IPS-20b (cell line): ENCODE results near the gene TUBB.
"Not testable (repeated sequence)": the region's sequence is repeated elsewhere in the genome, so short reads cannot be mapped to it uniquely, and the experiment has no call there.

ENCODE experiments used
- H3K27ac ChIP-seq: one replicate; pipeline ENCODE4 v1.5.1; 2013; ENCODE audit warnings: low read length
- H3K27me3 ChIP-seq: 2 replicates; pipeline ENCODE4 v1.6.1; 2013; ENCODE audit warnings: mild to moderate bottlenecking, low read length, inconsistent platforms; ENCODE audit not compliant: insufficient read depth
- H3K36me3 ChIP-seq: 2 replicates; pipeline ENCODE4 v1.6.1; 2013; ENCODE audit warnings: low read depth, mild to moderate bottlenecking, inconsistent platforms, low read length, moderate library complexity; ENCODE audit not compliant: insufficient read depth
- H3K4me1 ChIP-seq: 2 replicates; pipeline ENCODE4 v1.6.1; 2013; ENCODE audit warnings: mild to moderate bottlenecking, control low read depth, inconsistent platforms, low read length, moderate library complexity; ENCODE audit not compliant: insufficient read depth
- H3K4me3 ChIP-seq: 2 replicates; pipeline ENCODE4 v1.5.1; 2013; ENCODE audit warnings: mild to moderate bottlenecking, low read length, inconsistent platforms
- H3K9ac ChIP-seq: 2 replicates; pipeline ENCODE4 v1.6.1; 2013; ENCODE audit warnings: low read depth, mild to moderate bottlenecking, inconsistent platforms, low read length, moderate library complexity
- H3K9me3 ChIP-seq: 2 replicates; pipeline ENCODE4 v1.6.1; 2013; ENCODE audit warnings: mild to moderate bottlenecking, low read depth, low read length, inconsistent platforms; ENCODE audit not compliant: insufficient read depth

TUBB gene

DNA sequence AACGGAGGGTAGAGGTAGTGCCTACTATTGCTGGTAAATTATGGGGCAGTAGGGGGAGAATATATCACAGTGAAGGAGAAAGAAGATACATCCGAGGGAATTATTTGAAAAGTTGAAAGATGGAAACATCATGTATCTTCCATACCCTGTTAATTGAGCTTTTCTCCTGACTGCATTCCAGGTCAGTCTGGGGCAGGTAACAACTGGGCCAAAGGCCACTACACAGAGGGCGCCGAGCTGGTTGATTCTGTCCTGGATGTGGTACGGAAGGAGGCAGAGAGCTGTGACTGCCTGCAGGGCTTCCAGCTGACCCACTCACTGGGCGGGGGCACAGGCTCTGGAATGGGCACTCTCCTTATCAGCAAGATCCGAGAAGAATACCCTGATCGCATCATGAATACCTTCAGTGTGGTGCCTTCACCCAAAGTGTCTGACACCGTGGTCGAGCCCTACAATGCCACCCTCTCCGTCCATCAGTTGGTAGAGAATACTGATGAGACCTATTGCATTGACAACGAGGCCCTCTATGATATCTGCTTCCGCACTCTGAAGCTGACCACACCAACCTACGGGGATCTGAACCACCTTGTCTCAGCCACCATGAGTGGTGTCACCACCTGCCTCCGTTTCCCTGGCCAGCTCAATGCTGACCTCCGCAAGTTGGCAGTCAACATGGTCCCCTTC lies 3.1 kb downstream of the TUBB start:
- H3K9me3 ChIP-seq, H3K27me3 ChIP-seq, H3K27ac ChIP-seq, H3K4me1 ChIP-seq: not testable (repeated sequence)
- peak overlapping the region; percentile 98; the same call in 1 of the 2 replicates for H3K4me3 ChIP-seq
- H3K36me3 ChIP-seq = peaks cover 62% of the 10 kb centered on the region
- H3K9ac ChIP-seq = peak overlapping the region; percentile 10; the same call in 1 of the 2 replicates

DNA sequence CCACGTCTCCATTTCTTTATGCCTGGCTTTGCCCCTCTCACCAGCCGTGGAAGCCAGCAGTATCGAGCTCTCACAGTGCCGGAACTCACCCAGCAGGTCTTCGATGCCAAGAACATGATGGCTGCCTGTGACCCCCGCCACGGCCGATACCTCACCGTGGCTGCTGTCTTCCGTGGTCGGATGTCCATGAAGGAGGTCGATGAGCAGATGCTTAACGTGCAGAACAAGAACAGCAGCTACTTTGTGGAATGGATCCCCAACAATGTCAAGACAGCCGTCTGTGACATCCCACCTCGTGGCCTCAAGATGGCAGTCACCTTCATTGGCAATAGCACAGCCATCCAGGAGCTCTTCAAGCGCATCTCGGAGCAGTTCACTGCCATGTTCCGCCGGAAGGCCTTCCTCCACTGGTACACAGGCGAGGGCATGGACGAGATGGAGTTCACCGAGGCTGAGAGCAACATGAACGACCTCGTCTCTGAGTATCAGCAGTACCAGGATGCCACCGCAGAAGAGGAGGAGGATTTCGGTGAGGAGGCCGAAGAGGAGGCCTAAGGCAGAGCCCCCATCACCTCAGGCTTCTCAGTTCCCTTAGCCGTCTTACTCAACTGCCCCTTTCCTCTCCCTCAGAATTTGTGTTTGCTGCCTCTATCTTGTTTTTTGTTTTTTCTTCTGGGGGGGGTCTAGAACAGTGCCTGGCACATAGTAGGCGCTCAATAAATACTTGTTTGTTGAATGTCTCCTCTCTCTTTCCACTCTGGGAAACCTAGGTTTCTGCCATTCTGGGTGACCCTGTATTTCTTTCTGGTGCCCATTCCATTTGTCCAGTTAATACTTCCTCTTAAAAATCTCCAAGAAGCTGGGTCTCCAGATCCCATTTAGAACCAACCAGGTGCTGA lies 3.9 kb downstream of the TUBB start:
- not testable (repeated sequence) for H3K9ac ChIP-seq, H3K27ac ChIP-seq, H3K4me3 ChIP-seq, H3K27me3 ChIP-seq, H3K9me3 ChIP-seq, H3K4me1 ChIP-seq
- peaks cover 62% of the 10 kb centered on the region for H3K36me3 ChIP-seq

DNA sequence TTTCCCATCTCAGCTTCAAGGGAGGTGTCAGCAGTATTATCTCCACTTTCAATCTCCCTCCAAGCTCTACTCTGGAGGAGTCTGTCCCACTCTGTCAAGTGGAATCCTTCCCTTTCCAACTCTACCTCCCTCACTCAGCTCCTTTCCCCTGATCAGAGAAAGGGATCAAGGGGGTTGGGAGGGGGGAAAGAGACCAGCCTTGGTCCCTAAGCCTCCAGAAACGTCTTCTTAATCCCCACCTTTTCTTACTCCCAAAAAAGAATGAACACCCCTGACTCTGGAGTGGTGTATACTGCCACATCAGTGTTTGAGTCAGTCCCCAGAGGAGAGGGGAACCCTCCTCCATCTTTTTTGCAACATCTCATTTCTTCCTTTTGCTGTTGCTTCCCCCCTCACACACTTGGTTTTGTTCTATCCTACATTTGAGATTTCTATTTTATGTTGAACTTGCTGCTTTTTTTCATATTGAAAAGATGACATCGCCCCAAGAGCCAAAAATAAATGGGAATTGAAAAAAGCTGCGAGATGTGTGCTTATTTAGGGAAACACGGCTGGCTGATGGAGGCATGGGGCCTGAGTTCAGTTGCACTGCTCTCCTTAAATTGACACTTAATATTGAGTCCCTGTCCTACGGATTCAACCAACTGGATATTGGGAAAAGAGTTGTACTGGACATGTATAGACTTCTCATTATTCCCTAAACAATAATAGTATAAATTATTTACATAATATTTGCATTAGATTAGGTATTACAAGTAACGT lies 4.9 kb downstream of the TUBB start:
- no peak overlapping the region for H3K27ac ChIP-seq
- no peaks in the 10 kb centered on the region for H3K9me3 ChIP-seq
- H3K27me3 ChIP-seq = no peaks in the 10 kb centered on the region
- H3K9ac ChIP-seq = no peak overlapping the region
- H3K4me3 ChIP-seq = no peak overlapping the region
- H3K4me1 ChIP-seq = peaks cover 5% of the 10 kb centered on the region
- peaks cover 72% of the 10 kb centered on the region for H3K36me3 ChIP-seq

DNA sequence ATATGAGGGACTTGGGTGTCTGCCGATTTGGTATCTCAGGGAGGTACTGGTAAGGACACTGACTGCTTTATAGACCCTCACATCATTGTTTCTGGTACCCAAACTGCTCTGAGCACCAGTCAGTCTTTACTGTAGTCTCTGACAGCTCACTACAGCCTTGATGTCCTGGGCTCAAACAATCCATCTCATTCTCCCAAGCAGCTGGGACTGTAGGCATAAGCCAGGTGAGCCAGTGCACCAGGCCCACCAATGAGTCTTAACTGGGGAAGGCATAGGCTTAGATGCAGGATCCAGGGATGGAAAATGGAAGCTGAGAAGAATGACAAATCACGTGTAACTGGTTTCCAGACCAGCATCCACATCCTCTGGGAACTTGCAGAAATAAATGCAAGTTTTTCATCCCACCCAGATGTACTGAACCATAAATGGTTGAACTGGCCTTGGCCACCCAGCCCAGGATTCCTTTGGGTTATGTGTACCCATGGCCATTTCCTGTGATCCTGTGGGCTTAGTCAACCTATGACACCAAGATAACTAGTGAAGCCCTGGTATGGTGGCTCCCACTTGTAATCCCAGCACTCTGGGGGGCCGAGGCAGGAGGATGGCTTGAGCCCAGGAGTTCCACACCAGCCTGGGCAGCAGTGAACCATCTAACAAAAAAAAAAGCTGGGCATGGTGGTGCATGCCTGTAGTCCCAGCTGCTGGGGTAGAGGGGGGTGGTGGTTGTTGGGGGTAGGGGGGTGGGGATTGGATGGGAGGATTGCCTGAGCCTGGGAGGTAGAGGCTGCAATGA lies 5.8 kb downstream of the TUBB start:
- no peaks in the 10 kb centered on the region for H3K27me3 ChIP-seq
- no peak overlapping the region for H3K4me3 ChIP-seq
- H3K4me1 ChIP-seq = peaks cover 5% of the 10 kb centered on the region
- peaks cover 80% of the 10 kb centered on the region for H3K36me3 ChIP-seq
- no peak overlapping the region for H3K9ac ChIP-seq
- no peak overlapping the region for H3K27ac ChIP-seq
- H3K9me3 ChIP-seq = no peaks in the 10 kb centered on the region

DNA sequence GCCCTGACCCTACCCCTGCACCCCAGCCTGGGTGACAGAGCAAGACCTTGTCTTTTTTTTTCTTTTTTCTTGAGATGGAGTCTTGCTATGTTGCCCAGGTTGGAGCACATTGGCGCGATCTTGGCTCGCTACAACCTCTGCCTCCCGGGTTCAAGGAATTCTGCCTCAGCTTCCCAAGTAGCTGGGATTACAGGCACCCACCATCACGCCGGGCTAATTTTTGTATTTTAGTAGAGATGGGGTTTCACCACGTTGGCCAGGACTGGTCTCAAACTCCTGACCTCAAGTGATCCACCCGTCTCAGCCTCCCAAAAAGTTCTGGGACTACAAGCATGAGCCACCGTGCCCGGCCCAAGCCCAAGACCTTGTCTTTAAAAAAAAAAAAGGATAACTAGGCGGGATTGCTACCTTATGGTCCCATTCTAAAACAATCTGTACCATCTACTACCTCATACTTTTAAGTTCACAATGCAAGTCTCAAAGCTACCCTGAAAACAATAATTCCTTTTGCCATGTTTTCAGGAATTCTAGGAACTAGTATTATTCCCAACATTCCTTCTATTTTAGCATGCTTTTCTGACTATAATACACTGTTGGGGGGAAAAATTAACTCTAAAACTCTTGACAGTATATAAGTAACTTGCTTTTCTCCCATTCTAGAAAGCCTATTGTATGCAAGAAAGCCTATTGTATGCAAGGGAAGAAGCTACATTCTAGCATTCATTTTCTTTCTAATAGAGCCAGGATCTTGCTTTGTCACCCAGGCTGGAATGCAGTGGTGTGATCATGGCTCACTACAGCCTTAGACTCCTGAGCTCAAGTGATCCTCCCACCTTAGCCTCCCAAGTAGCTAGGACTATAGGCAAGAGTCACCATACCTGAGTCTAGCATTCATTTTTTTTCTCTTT lies 6.6 kb downstream of the TUBB start:
- no peaks in the 10 kb centered on the region for H3K9me3 ChIP-seq
- H3K9ac ChIP-seq = no peak overlapping the region
- no peak overlapping the region for H3K27ac ChIP-seq
- H3K4me1 ChIP-seq = peaks cover 5% of the 10 kb centered on the region
- H3K27me3 ChIP-seq = no peaks in the 10 kb centered on the region
- peaks cover 78% of the 10 kb centered on the region for H3K36me3 ChIP-seq
- no peak overlapping the region for H3K4me3 ChIP-seq

DNA sequence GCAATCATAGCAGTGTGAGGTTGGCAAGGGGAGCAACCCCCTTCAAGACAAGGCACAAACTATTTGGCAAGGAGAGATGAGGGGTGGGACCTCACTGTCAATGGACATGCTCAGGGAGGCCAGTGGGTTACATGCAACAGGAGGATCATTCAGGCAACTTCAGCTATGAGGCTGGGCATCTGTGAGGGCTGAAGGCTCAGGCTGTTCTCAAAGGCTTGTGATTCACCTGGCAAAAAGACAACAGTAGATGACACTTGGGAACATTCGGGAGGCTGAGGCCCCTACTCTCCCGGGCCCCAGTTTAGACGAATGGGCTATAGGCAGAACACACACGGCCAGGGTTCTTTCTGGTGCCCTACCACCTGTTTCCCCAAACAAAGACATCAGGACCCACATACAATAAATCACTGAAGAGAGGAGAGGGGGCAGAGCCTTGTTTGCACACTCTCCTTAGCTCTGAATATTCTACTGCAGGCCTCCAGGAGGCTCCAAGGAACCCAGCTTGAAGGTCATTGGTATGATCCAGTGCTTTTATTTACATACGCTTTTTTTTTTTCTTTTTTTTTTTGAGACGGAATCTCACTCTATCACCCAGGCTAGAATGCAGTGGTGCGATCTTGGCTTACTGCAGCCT lies 7.9 kb downstream of the TUBB start:
- H3K9ac ChIP-seq = no peak overlapping the region
- H3K27me3 ChIP-seq = no peaks in the 10 kb centered on the region
- H3K27ac ChIP-seq = no peak overlapping the region
- no peaks in the 10 kb centered on the region for H3K9me3 ChIP-seq
- H3K4me3 ChIP-seq = no peak overlapping the region
- H3K36me3 ChIP-seq = peaks cover 78% of the 10 kb centered on the region
- peaks cover 2% of the 10 kb centered on the region for H3K4me1 ChIP-seq

DNA sequence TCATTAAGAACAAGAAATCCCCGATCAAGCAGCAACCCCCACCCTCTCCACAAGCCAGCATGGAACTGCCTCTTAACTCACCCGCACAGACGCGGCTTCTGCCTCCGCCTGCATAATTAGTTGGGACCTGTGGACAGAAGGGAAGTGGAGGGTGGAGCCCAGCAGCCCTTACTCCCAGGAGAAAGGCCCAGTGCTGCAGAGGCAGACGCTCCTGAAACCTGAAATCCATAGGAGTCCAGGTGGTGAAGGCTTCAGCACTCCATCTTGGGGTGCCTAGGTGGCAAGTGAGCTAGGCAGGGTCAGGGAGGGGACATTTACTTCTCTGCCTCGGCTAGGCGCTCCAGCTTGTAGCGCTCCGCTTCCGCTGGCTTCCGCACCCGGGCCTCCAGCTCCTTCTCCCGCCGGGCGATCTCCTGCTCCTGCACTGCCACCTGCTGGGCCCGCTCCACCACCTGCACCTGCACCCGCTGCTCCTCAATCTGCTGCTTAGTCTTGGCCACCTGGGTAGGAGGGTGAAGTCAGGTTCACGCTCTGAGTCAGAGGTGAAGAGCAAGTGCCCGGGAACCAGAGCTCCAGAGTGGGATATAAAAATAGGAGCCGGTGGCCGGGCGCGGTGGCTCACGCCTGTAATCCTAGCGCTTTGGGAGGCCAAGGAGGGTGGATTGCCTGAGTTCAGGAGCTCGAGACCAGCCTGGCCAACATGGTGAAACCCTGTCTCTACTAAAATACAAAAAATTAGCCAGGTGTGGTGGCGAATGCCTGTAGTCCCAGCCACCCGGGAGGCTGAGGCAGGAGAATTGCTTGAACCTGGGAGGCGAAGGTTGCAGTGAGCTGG lies 10.7 kb downstream of the TUBB start:
- Histone ChIP-seq H3K36me3 (peaks cover 70% of the 10 kb centered on the region), H3K4me3 (no peak overlapping the region), H3K27ac (no peak overlapping the region), H3K9ac (no peak overlapping the region), H3K27me3 (no peaks in the 10 kb centered on the region), H3K9me3 (no peaks in the 10 kb centered on the region), H3K4me1 (no peaks in the 10 kb centered on the region)

DNA sequence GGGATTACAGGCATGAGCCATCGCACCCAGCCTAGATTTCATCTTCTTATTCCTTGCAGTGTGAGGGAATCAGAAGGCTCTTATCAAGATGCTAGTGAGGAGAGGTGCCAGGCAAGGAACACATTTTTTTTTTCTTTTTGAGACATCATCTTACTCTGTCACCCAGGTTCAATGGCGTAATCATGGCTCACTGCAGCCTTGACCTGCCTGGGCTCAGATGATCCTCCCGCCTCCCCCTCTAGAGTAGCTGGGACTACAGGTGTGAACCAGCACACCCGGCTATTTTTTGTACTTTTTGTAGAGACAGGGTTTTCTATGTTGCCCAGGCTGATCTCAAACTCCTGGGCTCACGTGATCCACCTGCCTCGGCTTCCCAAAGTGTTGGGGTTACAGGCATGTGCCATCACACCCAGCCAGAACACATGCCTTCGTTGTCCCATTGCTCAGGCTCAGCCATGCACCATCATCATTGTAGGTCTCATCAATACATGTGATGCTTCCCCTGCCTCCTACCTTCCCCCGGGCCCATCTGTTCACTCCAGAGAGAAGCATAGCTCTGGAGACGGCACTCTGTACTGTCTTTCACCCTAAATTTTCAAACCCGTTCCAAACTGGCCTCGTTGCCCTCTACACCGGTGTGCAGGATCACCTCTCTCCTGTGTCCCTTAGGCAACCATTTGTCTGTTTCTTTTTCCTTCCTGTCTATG lies 12.2 kb downstream of the TUBB start:
- Histone ChIP-seq H3K9me3 (no peaks in the 10 kb centered on the region), H3K27me3 (no peaks in the 10 kb centered on the region), H3K4me3 (no peak overlapping the region), H3K9ac (no peak overlapping the region), H3K27ac (no peak overlapping the region), H3K36me3 (peaks cover 75% of the 10 kb centered on the region), H3K4me1 (no peaks in the 10 kb centered on the region)

DNA sequence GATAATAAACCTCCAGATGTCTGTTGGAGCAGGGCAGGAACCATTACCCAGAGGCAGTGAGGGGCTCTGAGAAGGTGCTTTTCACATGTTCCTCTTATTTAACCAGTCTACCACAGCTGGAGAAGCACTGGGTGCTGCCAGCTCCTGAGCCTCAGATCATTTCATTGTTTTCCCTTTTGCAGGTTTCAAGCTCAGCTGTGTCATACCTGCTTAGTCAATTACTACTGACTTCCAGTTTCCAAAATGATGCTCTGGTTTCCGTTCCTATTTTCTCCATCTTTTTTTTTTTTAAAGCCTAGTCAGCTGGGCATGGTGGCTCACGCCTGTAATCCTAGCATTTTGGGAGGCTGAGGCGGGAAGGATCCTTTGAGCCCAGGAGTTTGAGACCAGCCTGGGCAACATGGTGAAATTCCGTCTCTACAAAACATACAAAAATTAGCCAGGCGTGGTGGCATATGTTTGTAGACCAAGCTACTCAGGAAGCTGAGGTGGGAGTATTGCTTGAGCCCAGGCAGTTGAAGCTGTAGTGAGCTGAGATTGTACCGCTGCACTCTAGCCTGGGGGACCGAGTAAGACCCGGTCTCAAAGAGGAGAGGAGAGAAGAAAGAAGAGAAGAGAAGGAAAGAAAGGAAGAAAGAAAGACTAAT lies 15.6 kb downstream of the TUBB start:
- Histone ChIP-seq H3K36me3 (peaks cover 83% of the 10 kb centered on the region), H3K4me1 (no peaks in the 10 kb centered on the region), H3K9ac (no peak overlapping the region), H3K27ac (no peak overlapping the region), H3K4me3 (no peak overlapping the region), H3K9me3 (no peaks in the 10 kb centered on the region), H3K27me3 (no peaks in the 10 kb centered on the region)
